Right atrium auricular region (tissue), 2 donors: Measurements from ENCODE around the gene ZNF169. TPM values are rescaled to one million over a fixed set of nuclear protein-coding genes. Genes with fewer than 3 reads are reported as not detected.
"Not testable (repeated sequence)": the region's sequence is repeated elsewhere in the genome, so short reads cannot be mapped to it uniquely, and the experiment has no call there.

Experiments
- DNase-seq: peaks from one replicate; pipeline ENCODE4 v3.0.0-alpha.2; 2019; ENCODE audit warnings: low spot score
- H3K27ac ChIP-seq, 2 donors: fragments of 200-600 bp; sonication (generic); 1 replicate in 1 of 2; 2 replicates in 1 of 2; pipeline ENCODE4 v1.5.1; 2016 to 2019
- H3K27me3 ChIP-seq, 2 donors: fragments of 200-600 bp; sonication (generic); one replicate each; pipeline versions ENCODE4 v1.5.1 to v1.6.0; 2017 to 2019
- H3K36me3 ChIP-seq: fragments of 200-600 bp; sonication (generic); one replicate; pipeline ENCODE4 v1.5.1; 2016
- H3K4me1 ChIP-seq, 2 donors: fragments of 200-600 bp; sonication (generic); one replicate each; pipeline versions ENCODE4 v1.5.1 to v1.6.0; 2017 to 2019
- H3K4me3 ChIP-seq, 2 donors: fragments of 200-600 bp; sonication (generic); 1 replicate in 1 of 2; 2 replicates in 1 of 2; pipeline ENCODE4 v1.5.1; 2017 to 2019; ENCODE audit warnings: mild to moderate bottlenecking in 1 of 2, moderate library complexity in 1 of 2
- H3K9me3 ChIP-seq, 2 donors: fragments of 200-600 bp; sonication (generic); one replicate each; pipeline ENCODE4 v1.5.1; 2019
- CTCF ChIP-seq, 2 donors: fragments of 200-600 bp; sonication (generic); IDR thresholded peaks; one replicate each; pipeline ENCODE4 v1.5.1; 2019; ENCODE audit warnings: antibody characterized with exemption in 2 of 2
- total RNA-seq, 2 donors: library from RNA; depleted of rRNA; stranded (reverse); fragments of >200 nt; gene quantifications; one replicate each; pipeline ENCODE4 v1.1.0, GENCODE V29; 2016

Gene ZNF169
- total RNA-seq, 2 donors from 2014 or later = 1.8 to 6.5 TPM

GRCh38 chr9:94256007-94256406, 3.1 kb upstream of the ZNF169 start:
- no peak for DNase-seq
- Histone ChIP-seq H3K4me1 (peaks cover 0 to 17% of the 10 kb centered on the region in 2 donors), H3K27ac (no peak overlapping the region), H3K27me3 (no peaks in the 10 kb centered on the region), H3K9me3 (no peaks in the 10 kb centered on the region), H3K4me3 (no peak overlapping the region), H3K36me3 (no peaks in the 10 kb centered on the region)
- no peak for TF ChIP-seq CTCF (IDR thresholded peaks at IDR 0.05)

GRCh38 chr9:94265626-94266402, 6.7 kb downstream of the ZNF169 start:
- H3K4me3 ChIP-seq, H3K4me1 ChIP-seq, H3K9me3 ChIP-seq, H3K36me3 ChIP-seq, H3K27me3 ChIP-seq, DNase-seq, H3K27ac ChIP-seq: not testable (repeated sequence)

DNA sequence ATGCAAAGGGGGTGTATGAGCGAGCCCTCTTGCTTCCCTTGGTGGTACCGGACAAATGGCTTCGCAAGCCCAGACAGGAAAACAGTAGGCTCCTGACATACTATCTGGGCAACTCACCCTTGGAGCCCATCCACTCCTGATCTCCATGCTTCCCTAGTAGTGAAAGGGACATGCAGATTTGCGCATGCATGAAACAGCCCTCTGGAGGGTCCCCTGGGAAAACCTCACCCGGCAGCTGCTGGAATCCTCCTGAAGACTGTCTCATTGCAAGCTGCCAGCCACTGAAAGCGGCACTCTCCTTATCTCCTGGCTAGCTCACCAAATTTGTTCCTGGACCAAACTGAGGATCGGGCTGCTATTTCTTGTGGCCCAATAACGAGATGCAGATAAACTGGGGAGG, 10.2 kb downstream of the ZNF169 start:
- no peaks in the 10 kb centered on the region for H3K27me3 ChIP-seq
- no peaks in the 10 kb centered on the region for H3K9me3 ChIP-seq
- H3K27ac ChIP-seq = no peak overlapping the region
- no peak for TF ChIP-seq CTCF (IDR thresholded peaks at IDR 0.05)
- H3K4me3 ChIP-seq = no peak overlapping the region
- peaks cover 0 to 9% of the 10 kb centered on the region in 2 donors for H3K4me1 ChIP-seq
- no peak for DNase-seq
- no peaks in the 10 kb centered on the region for H3K36me3 ChIP-seq

DNA sequence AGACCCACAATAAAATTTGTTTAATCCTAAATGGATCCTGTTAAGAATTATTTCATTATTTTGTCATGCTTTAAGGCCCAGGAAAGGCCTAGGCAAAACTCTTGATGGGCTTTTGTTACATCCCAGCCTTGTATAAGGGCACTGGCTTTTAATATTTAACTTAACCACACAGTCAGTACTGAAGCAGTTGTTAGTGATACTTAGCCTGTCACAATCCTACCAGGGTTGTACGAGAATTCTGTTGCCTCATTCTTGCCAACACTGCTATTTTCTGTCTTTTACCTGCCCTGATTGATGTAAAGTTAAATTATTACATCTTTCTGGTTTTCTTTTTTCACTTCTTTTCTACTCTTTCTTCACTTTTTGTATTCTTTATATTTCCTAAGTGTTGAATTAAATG, 10.9 kb downstream of the ZNF169 start:
- no peak for TF ChIP-seq CTCF (IDR thresholded peaks at IDR 0.05)
- Histone ChIP-seq H3K27ac (no peak overlapping the region), H3K4me1 (peaks cover 0 to 9% of the 10 kb centered on the region in 2 donors), H3K9me3 (no peaks in the 10 kb centered on the region), H3K36me3 (no peaks in the 10 kb centered on the region), H3K4me3 (no peak overlapping the region), H3K27me3 (no peaks in the 10 kb centered on the region)
- no peak for DNase-seq

DNA sequence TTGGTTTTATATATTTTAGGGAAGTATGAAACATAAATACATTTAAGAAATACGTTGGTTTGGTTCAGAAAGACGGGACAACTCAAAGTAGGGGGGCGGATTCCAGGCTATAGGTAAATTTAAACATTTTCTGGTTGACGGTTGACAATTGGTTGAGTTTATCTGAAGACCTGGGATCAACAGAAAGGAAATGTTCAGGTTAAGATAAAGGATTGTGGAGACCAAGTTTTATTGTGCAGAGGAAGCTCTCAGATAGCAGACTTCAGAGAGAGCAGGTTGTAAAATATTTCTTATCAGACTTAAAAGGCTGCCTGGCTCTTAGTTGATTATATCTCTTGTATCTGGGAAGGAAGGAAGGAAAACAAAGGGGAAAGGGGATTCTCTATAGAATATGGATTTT, 17.9 kb downstream of the ZNF169 start:
- H3K4me1 ChIP-seq, H3K9me3 ChIP-seq, H3K4me3 ChIP-seq, H3K27me3 ChIP-seq, DNase-seq, H3K27ac ChIP-seq: not testable (repeated sequence)
- peaks cover 18% of the 10 kb centered on the region for H3K36me3 ChIP-seq

- Histone ChIP-seq H3K27ac (no peak overlapping the region), H3K4me1 (no peaks in the 10 kb centered on the region), H3K4me3 (no peak overlapping the region), H3K36me3 (peaks cover 18% of the 10 kb centered on the region), H3K27me3 (no peaks in the 10 kb centered on the region), H3K9me3 (no peaks in the 10 kb centered on the region)
- no peak for TF ChIP-seq CTCF (IDR thresholded peaks at IDR 0.05)
- DNase-seq = no peak
Measured at GRCh38 chr9:94277885-94278536, 18.9 kb downstream of the ZNF169 start.
